Islet of Langerhans (tissue), 1 donor: ENCODE data around the gene TP53RK.
A peak's percentile ranks its signal among the peaks of the same experiment; 100 is the strongest.
"Not testable (repeated sequence)": the region's sequence is repeated elsewhere in the genome, so short reads cannot be mapped to it uniquely, and the experiment has no call there.

ENCODE experiments used
- FAIRE-seq: peaks from one replicate; lab custom pipeline; 2011; peaks lifted over from hg19 to GRCh38; lab: Jason Lieb, UNC

The TP53RK gene

GRCh38 chr20:46683011-46683667 lies 6.1 kb downstream of the TP53RK start:
- FAIRE-seq: no peak

- no peak for FAIRE-seq
Measured at GRCh38 chr20:46682063-46682821, 7.0 kb downstream of the TP53RK start.

GRCh38 chr20:46681032-46681854 lies 8.0 kb downstream of the TP53RK start:
- peak; percentile 30 for FAIRE-seq

- no peak for FAIRE-seq
Measured at GRCh38 chr20:46680684-46681031, 8.6 kb downstream of the TP53RK start.

- no peak for FAIRE-seq
Measured at GRCh38 chr20:46678516-46678915, 10.7 kb downstream of the TP53RK start.

- FAIRE-seq: no peak
Measured at GRCh38 chr20:46677608-46678007, 11.6 kb downstream of the TP53RK start.

- FAIRE-seq: not testable (repeated sequence)
Measured at GRCh38 chr20:46676649-46677316, 12.5 kb downstream of the TP53RK start.

- no peak for FAIRE-seq
Measured at GRCh38 chr20:46674253-46675083, 14.8 kb downstream of the TP53RK start.

GRCh38 chr20:46673394-46674252 lies 15.6 kb downstream of the TP53RK start:
- no peak for FAIRE-seq

- no peak for FAIRE-seq
Measured at GRCh38 chr20:46672543-46673148, 16.6 kb downstream of the TP53RK start.

GRCh38 chr20:46671866-46672542 lies 17.2 kb downstream of the TP53RK start:
- no peak for FAIRE-seq

GRCh38 chr20:46670585-46671584 lies 18.4 kb downstream of the TP53RK start:
- no peak for FAIRE-seq

GRCh38 chr20:46670228-46670584 lies 19.0 kb downstream of the TP53RK start:
- FAIRE-seq: no peak

GRCh38 chr20:46666818-46667515 lies 22.3 kb downstream of the TP53RK start:
- FAIRE-seq: no peak

GRCh38 chr20:46666306-46666705 lies 22.9 kb downstream of the TP53RK start:
- FAIRE-seq: no peak

- FAIRE-seq: no peak
Measured at GRCh38 chr20:46665602-46666001, 23.6 kb downstream of the TP53RK start.

- FAIRE-seq: no peak
Measured at GRCh38 chr20:46663531-46663930, 25.7 kb downstream of the TP53RK start.

GRCh38 chr20:46661659-46662058 lies 27.6 kb downstream of the TP53RK start:
- no peak for FAIRE-seq
